Epithelial cell of proximal tubule (primary cell): ENCODE measurements around the gene NDUFS7. TPM values are rescaled to one million over a fixed set of nuclear protein-coding genes. Genes with fewer than 3 reads are reported as not detected.

ENCODE experiments used
- DNase-seq: peaks from one replicate; pipeline ENCODE4 v3.0.0-alpha.2; 2011; ENCODE audit warnings: low read depth
- H3K4me3 ChIP-seq: 2 replicates; pipeline ENCODE4 v1.5.1; 2011; ENCODE audit warnings: low read depth, mild to moderate bottlenecking, low read length
- CTCF ChIP-seq: conservative IDR thresholded peaks from 2 replicates; pipeline ENCODE4 v1.5.1; 2012; ENCODE audit warnings: low read depth, mild to moderate bottlenecking, low read length
- total RNA-seq: library from RNA; depleted of rRNA; stranded (reverse); fragments of >200 nt; gene quantifications from 2 replicates; pipeline ENCODE4 v1.2.3, GENCODE V29; 2015

Gene NDUFS7
- total RNA-seq, 1 donor from 2014 or later, result 174 TPM

DNA sequence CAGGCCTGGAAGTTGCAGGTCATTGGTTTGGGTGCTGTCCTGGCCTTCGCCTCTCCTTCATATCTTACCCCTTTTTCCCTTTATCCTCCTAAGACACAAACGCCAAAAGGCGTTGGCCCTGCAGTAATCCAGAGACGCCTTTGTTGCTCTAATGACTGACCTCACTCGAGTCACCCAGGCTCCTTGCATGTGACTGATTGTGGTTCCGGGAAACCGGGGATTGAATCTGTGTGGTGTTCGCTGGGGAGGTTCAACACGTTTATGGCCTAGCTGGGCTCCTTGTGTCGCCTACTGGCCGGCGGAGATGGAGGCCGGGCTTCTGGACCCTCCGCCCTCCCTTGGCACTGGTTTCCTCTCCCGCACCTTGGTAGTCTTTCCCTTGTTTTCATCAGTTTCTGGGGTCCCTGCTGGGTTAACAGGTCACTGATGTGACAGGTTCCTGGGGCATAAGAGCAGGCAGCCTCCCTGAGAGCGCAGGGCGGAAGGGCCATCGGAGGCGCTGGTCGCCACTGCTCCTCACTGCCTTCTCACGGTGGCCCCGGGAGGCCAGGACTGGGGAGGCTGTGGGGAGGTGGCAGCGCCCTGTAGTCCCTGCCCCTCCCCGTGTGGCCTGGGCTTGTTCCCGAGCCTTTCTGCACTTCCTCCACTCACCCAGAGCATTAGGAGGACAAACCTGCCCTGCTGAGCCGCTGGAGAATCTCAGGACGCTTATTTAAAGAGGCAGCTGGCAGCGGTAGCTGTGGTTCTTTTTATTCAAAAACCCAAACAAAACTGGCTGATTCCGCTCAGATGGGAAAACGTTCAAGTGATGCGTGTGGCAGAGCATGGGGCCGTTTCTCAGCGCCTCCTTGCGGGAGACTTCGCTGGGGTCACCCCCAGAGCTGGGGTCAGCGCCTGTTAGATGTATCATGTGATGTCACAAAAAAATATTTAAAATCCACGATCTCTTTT is 18.1 kb upstream of the NDUFS7 start:
- DNase-seq, result no peak
- no peak for TF ChIP-seq CTCF
- no peak overlapping the region for H3K4me3 ChIP-seq

DNA sequence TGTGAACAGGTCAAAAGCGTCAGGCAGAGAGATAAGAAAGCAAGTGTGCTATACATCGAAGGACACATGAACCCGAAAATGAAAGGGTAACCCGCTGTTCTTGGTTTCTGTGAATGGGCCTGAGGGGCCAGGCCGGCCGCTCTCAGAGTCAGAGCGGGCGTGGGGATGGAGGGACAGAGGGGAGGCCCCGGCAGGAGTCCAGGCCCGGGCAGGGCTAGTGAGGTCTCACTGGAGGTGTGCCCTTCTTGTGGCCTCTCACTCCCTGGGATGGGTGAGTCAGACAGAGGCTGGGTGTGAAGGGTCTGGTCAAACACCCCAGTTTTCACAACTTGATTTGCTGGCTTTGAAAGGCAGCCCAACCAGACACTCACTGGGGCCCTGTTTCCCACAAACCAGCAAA is 17.4 kb upstream of the NDUFS7 start:
- no peak overlapping the region for H3K4me3 ChIP-seq
- no peak for TF ChIP-seq CTCF
- DNase-seq, result no peak

GRCh38 chr19:1366899-1367870 is 16.5 kb upstream of the NDUFS7 start:
- no peak for DNase-seq
- TF ChIP-seq CTCF, result no peak
- no peak overlapping the region for H3K4me3 ChIP-seq

DNA sequence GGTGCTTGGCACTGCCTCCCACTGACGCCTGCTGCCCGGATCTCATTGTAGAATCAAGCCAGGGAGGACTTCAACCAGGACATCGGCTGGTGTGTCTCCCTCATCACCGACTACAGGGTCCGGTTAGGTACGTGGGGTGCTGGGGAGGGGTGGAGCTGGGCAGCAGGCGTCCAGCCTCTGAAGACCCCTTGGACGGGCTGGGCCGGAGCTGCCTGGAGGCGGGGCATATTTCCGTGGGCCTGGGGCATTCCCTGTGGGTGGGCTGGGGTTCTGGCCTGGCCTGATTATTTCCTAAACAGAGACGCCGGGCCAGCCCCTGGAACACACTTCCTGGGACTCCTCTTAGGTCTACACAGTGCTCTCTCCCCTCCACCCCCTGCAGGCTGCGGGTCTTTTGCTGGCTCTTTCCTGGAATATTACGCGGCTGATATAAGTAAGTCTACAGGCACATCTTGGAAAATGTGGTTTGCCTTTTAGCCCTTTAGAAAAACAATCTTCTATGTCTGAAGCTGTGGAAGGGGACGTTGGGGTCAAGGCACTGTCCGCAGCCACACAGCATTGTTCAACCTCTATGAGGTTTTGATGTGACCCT is 14.4 kb upstream of the NDUFS7 start:
- no peak overlapping the region for H3K4me3 ChIP-seq
- DNase-seq, result no peak
- TF ChIP-seq CTCF, result no peak

- TF ChIP-seq CTCF, result no peak
- no peak for DNase-seq
- no peak overlapping the region for H3K4me3 ChIP-seq
These were observed 12.9 kb upstream of the NDUFS7 start for GRCh38 chr19:1370579-1371361.

DNA sequence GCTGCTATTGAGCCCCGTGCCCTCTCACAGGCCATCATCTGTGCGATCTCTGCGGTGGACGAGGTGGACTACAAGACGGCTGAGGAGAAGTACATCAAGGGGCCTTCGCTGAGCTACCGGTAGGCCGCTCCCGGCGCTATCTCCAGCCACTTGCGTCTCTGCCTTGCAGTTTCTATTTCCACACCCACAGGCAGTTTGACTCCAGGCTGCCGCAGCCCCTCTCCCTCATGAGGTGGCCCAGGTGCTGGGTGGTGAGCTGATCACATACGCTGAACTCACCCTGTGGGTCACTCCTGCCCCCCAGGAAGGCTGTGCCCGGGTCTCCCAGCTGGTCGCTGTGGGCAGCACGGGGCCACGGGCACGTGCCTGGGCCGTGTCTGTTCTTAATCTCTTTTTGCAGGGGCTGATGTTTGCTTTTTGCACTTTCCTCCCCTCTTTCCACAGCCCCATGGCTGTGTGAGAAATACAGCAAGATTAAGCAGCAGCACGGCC is 10.6 kb upstream of the NDUFS7 start:
- no peak for DNase-seq
- no peak for TF ChIP-seq CTCF
- no peak overlapping the region for H3K4me3 ChIP-seq
